ENCODE data around the gene BCAS3. TPM values are rescaled to one million over a fixed set of nuclear protein-coding genes. Genes with fewer than 3 reads are reported as not detected.
"Not testable (repeated sequence)": the region's sequence is repeated elsewhere in the genome, so short reads cannot be mapped to it uniquely, and the experiment has no call there.

BCAS3 gene
- total RNA-seq, 1 donor from 2014 or later, result 9.5 TPM

DNA sequence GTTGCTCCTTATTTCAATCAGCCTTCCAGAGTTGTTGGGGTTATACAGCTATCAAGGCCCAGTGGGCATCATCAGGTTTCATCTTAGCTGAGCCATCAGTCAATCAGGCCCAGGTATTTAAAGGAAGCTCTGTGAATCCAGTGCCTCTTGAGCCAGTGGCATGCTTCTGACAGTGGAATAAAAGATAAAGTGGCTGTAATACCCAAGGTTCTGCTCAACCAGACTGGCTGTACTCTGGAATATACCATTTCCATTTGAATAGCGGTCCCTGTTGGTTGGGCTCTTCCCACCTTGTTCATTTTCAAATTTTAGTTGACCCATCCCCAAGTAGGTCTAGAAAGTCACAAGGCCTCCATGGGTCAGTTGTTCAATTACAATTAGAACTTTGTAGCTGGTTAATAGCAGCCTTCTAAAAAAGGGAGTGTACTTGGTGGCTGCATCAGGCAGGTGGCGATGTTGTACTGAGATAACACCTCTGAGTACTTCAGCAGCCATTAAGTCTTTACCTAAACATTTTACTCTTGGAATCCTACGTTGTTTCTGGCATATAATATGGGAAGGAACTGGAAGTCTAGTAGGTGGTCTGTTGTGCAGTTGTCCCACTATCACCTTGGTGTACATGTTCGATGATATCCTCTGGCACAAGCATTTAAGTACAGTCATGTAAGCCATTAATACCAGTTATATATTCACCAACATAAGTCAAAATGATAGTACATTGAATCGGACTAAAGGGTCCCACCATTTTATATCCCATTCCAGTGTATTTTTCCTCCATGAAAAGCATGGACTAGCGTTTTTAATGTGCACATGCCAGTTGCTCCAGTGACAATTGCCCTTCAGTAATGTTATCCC is 294.1 kb downstream of the BCAS3 start:
- Mint-ChIP-seq H3K9me3 (peaks cover 5% of the 10 kb centered on the region), H3K4me3 (no peak overlapping the region), H3K27ac (no peak overlapping the region), H3K27me3 (peaks cover 10% of the 10 kb centered on the region), H3K36me3 (ENCODE audit: low read depth) (no peaks in the 10 kb centered on the region), H3K4me1 (no peaks in the 10 kb centered on the region)
- peak; percentile 79 for DNase-seq
- intact Hi-C loops (cut with micrococcal nuclease), result loop anchor here (5.0 kb wide), 1 partner anchor 421 kb away; no protein-coding TSS in a partner anchor

DNA sequence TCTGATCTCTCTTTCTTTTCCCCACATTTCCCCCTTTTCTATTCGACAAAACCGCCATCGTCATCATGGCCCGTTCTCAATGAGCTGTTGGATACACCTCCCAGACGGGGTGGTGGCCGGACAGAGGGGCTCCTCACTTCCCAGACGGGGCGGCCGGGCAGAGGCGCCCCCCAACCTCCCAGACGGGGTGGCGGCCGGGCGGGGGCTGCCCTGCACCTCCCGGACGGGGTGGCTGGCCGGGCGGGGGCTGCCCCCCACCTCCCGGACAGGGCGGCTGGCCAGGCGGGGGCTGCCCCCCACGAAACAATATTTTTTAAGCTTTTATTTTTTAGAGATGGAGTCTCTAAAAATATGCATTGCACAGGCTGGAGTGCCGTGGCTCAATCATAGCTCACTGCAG is 299.2 kb downstream of the BCAS3 start:
- intact Hi-C loops (cut with micrococcal nuclease); H3K9me3 Mint-ChIP-seq; H3K36me3 Mint-ChIP-seq (ENCODE audit: low read depth); H3K4me3 Mint-ChIP-seq; H3K27ac Mint-ChIP-seq; DNase-seq; H3K27me3 Mint-ChIP-seq; H3K4me1 Mint-ChIP-seq: not testable (repeated sequence)

DNA sequence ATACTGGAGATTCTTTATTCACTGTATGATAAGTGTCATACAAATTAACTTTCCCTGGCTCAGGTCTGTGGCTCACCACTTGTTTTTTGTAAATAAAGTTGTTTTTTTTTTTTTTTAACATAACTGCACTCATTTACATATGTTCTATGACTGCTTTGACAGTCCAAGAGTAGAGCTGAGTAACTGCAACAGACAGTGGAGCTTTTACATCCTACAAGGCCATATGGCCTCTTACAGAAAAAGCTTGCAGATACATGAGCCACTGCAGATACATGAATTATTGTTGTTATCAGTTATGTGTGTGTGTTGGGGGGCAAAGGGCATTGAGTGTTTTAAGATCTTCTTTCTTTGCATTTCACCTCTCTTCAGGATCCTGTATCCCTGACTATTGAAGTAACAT is 311.7 kb downstream of the BCAS3 start:
- no peaks in the 10 kb centered on the region for H3K9me3 Mint-ChIP-seq
- peaks cover 6% of the 10 kb centered on the region for H3K27me3 Mint-ChIP-seq
- intact Hi-C loops (cut with micrococcal nuclease), result no loop called here
- H3K4me3 Mint-ChIP-seq, result no peak overlapping the region
- H3K27ac Mint-ChIP-seq, result no peak overlapping the region
- no peak for DNase-seq
- H3K36me3 Mint-ChIP-seq (ENCODE audit: low read depth), result no peaks in the 10 kb centered on the region
- no peaks in the 10 kb centered on the region for H3K4me1 Mint-ChIP-seq

DNA sequence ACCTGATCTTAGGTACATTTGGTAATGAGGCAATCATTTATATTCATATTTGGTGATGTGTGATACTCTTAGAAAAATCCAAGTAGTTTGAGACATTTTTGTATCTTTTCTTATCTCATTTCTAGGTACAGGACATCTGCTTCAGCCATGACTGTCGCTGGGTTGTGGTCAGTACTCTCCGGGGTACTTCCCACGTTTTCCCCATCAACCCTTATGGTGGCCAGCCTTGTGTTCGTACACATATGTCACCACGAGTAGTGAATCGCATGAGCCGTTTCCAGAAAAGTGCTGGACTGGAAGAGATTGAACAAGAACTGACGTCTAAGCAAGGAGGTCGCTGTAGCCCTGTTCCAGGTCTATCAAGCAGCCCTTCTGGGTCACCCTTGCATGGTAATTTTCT is 312.2 kb downstream of the BCAS3 start:
- Mint-ChIP-seq H3K27ac (no peak overlapping the region), H3K4me1 (no peaks in the 10 kb centered on the region), H3K27me3 (peaks cover 6% of the 10 kb centered on the region), H3K9me3 (no peaks in the 10 kb centered on the region), H3K36me3 (ENCODE audit: low read depth) (no peaks in the 10 kb centered on the region), H3K4me3 (no peak overlapping the region)
- intact Hi-C loops (cut with micrococcal nuclease), result no loop called here
- DNase-seq, result no peak

DNA sequence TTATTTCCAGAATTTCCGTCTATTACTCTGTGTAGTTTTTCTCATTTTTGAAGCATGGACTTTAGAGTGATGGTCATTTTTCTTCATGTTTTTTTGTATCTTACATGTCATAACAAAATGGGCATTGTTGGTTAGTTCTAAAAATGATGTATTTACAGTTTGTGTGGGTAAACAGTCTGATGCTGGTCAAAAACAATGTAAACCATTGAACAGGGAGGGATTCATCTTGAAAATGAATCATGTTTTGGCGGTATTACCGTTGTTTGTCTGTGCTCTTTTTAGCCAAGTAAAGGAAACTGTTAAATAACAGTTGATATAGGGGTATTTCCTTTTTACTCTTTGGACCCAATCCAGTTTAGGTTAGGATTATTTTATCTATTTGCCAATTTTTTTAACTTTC is 315.8 kb downstream of the BCAS3 start:
- no peak for DNase-seq
- H3K27me3 Mint-ChIP-seq, result peaks cover under 1% of the 10 kb centered on the region
- no peaks in the 10 kb centered on the region for H3K4me1 Mint-ChIP-seq
- intact Hi-C loops (cut with micrococcal nuclease), result no loop called here
- no peaks in the 10 kb centered on the region for H3K36me3 Mint-ChIP-seq (ENCODE audit: low read depth)
- H3K4me3 Mint-ChIP-seq, result no peak overlapping the region
- no peak overlapping the region for H3K27ac Mint-ChIP-seq
- no peaks in the 10 kb centered on the region for H3K9me3 Mint-ChIP-seq

DNA sequence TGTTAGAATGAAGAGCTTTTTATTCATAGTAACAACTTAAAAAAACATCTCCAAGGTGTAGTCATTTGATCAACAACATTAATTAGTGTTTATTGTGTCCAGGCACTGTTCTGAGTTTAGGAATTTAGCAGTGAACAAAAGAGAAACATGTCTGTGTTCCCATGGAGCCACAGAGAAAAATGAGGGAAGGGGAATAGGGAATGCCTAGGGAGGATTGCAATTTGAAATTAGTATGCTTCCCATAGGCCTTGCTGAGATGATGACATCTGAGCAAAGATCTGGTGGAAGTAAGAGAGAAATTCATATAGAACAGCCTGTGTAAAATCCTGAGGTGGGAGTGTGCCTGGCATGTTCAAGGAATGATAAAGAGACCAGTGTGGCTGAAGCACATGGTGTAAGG is 318.0 kb downstream of the BCAS3 start:
- H3K4me1 Mint-ChIP-seq, result no peaks in the 10 kb centered on the region
- no peaks in the 10 kb centered on the region for H3K9me3 Mint-ChIP-seq
- no peak for DNase-seq
- intact Hi-C loops (cut with micrococcal nuclease), result no loop called here
- no peak overlapping the region for H3K27ac Mint-ChIP-seq
- H3K36me3 Mint-ChIP-seq (ENCODE audit: low read depth), result no peaks in the 10 kb centered on the region
- peaks cover 12% of the 10 kb centered on the region for H3K27me3 Mint-ChIP-seq
- no peak overlapping the region for H3K4me3 Mint-ChIP-seq

DNA sequence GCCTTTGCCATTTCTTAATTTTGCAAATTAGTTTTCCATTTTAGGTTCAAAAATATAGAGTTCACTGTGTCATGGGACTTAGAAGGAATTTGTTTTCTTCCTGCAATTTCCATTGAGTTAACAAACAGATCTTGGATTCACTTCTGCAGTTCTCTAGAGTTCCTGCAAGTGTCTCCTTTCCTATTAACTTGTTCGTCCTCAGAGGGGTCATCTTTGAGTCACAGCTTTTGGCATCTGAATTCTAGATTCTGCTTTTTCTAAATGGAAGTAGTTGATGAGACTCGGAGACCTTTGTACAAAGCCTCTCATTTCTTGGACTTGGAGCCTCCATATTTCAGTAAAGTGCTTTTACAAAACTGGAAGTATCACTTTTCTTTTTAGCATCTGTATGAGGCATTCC is 323.3 kb downstream of the BCAS3 start:
- Mint-ChIP-seq H3K4me1 (no peaks in the 10 kb centered on the region), H3K9me3 (no peaks in the 10 kb centered on the region), H3K27me3 (peaks cover 21% of the 10 kb centered on the region), H3K36me3 (ENCODE audit: low read depth) (no peaks in the 10 kb centered on the region), H3K4me3 (no peak overlapping the region), H3K27ac (no peak overlapping the region)
- no peak for DNase-seq
- intact Hi-C loops (cut with micrococcal nuclease), result no loop called here

DNA sequence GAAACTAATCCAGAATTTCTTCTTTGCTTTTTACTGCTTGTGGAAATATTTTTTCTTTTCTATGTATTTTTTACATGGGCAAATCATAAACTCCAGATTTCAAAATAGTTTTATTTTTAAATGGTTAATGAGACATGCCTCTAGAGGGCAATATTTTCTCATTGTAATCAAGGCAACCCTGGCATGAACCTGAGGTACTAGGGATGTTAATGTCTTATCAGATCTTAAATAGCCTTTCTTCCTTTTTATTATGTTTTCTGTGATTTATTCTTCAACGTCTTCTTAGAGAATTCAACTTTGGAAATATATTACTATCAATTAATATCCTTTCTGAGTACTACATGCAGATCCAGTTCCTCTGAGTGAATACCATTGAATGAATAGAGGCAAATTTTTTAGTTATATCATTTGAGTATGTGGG is 324.7 kb downstream of the BCAS3 start:
- Mint-ChIP-seq H3K9me3 (no peaks in the 10 kb centered on the region), H3K4me1 (no peaks in the 10 kb centered on the region), H3K4me3 (no peak overlapping the region), H3K36me3 (ENCODE audit: low read depth) (no peaks in the 10 kb centered on the region), H3K27ac (no peak overlapping the region), H3K27me3 (peaks cover 25% of the 10 kb centered on the region)
- DNase-seq, result no peak
- intact Hi-C loops (cut with micrococcal nuclease), result loop anchor here (2.0 kb wide), 1 partner anchor 390 kb away; no protein-coding TSS in a partner anchor

DNA sequence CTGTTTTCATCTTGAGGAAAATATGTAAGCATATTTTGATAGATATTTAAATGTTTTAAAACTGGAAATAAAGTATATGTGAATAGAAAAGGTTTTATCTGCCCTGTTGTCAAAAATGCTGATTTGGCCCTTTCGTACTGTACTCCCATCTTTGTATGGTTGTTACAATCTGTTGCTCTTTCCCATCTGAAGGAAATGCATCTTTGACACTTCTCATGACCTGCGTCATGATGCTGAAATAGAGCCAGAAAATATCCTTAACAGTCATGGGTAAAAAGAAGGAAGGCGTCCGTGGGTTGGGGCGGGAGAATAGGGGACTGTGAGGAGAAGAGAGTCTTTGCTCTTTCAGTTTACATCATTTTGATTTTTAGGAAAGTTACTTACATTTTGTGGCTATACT is 327.7 kb downstream of the BCAS3 start:
- H3K4me1 Mint-ChIP-seq, result no peaks in the 10 kb centered on the region
- intact Hi-C loops (cut with micrococcal nuclease), result no loop called here
- peaks cover 21% of the 10 kb centered on the region for H3K27me3 Mint-ChIP-seq
- DNase-seq, result no peak
- no peaks in the 10 kb centered on the region for H3K36me3 Mint-ChIP-seq (ENCODE audit: low read depth)
- no peaks in the 10 kb centered on the region for H3K9me3 Mint-ChIP-seq
- no peak overlapping the region for H3K27ac Mint-ChIP-seq
- no peak overlapping the region for H3K4me3 Mint-ChIP-seq

DNA sequence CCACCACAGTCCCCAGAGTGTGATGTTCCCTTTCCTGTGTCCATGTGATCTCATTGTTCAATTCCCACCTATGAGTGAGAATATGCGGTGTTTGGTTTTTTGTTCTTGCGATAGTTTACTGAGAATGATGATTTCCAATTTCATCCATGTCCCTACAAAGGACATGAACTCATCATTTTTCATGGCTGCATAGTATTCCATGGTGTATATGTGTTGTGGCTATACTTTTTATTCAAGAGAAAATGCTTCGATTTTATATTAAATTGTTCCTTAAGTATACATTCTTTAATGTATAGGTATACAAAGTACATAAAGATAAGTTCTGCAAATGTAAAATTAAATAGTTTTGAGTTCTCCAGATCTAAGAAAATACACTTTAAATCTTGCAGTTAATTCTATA is 328.3 kb downstream of the BCAS3 start:
- intact Hi-C loops (cut with micrococcal nuclease); DNase-seq; H3K9me3 Mint-ChIP-seq: not testable (repeated sequence)

DNA sequence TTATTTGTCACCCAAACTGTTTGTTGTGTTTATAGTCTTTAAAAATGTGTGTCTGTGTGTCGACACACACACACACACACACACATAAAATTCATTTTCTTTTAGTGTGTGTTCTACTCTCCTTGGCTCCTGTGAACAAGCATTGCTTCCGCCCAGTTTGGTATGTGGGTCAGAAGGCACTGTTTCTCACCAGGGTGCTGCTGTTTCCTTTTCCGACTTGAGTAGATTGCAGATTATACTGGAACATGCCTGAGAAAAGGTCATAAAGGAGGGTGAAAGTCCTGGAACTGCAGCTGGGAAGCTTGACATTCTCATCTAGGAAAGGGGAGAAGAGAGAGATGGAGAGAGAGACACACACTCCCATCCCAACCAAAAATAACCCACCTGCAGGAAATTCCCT is 330.3 kb downstream of the BCAS3 start:
- Mint-ChIP-seq H3K4me3 (no peak overlapping the region), H3K9me3 (no peaks in the 10 kb centered on the region), H3K4me1 (no peaks in the 10 kb centered on the region), H3K36me3 (ENCODE audit: low read depth) (no peaks in the 10 kb centered on the region), H3K27me3 (peaks cover 24% of the 10 kb centered on the region), H3K27ac (no peak overlapping the region)
- DNase-seq, result no peak
- intact Hi-C loops (cut with micrococcal nuclease), result no loop called here

More for the DNA sequence above, 328.3 kb downstream of the BCAS3 start:
- not testable (repeated sequence) for H3K27ac Mint-ChIP-seq; H3K36me3 Mint-ChIP-seq (ENCODE audit: low read depth); H3K4me1 Mint-ChIP-seq; H3K4me3 Mint-ChIP-seq
- peaks cover 21% of the 10 kb centered on the region for H3K27me3 Mint-ChIP-seq

DNA sequence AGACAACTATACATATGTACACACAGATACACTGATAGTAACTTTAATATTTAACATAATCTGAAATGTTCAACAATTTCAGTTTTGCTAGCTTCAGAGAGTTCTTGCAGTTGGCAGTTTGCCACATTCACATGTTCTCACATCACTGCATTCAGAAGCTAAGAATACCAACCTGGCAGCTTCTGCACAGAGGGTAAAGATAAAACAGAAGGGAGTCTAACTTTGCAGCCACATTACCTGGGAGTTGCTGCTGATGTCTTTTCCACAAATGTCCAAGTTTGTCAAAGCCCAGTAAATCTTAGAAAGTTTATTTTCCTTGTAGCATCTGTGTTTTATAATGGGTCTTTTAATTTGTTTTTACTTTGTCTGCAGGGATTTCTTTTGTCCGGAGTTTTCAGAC is 332.0 kb downstream of the BCAS3 start:
- H3K4me1 Mint-ChIP-seq, result no peaks in the 10 kb centered on the region
- no peak for DNase-seq
- no peaks in the 10 kb centered on the region for H3K36me3 Mint-ChIP-seq (ENCODE audit: low read depth)
- H3K27me3 Mint-ChIP-seq, result peaks cover 18% of the 10 kb centered on the region
- intact Hi-C loops (cut with micrococcal nuclease), result no loop called here
- H3K9me3 Mint-ChIP-seq, result no peaks in the 10 kb centered on the region
- no peak overlapping the region for H3K4me3 Mint-ChIP-seq
- no peak overlapping the region for H3K27ac Mint-ChIP-seq

DNA sequence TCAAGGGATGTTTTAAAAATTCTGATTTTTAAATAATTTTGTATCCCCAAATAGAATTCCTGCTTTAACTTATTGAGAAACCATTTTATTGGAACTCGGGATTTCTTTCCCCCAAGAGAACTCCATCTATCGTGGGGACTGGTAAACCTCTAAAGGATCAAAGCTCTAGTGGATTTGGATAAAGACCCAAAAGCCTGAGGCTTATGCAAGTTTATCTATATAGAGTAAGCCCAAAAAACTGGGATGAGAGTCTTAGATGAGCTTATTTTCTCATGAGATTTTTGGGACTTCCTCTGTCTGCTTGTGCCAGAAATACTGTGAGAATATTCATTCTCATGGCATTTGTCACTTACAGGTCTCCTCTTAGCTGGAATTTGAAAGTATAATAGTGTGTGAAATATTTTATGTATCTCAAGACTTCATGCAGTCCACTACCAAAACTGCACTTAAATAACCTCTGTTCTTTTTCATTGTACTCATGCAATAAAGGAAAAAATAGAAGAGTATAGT is 333.1 kb downstream of the BCAS3 start:
- H3K4me1 Mint-ChIP-seq, result no peaks in the 10 kb centered on the region
- no peak overlapping the region for H3K27ac Mint-ChIP-seq
- H3K36me3 Mint-ChIP-seq (ENCODE audit: low read depth), result no peaks in the 10 kb centered on the region
- H3K27me3 Mint-ChIP-seq, result peaks cover 16% of the 10 kb centered on the region
- H3K9me3 Mint-ChIP-seq, result no peaks in the 10 kb centered on the region
- intact Hi-C loops (cut with micrococcal nuclease), result no loop called here
- no peak for DNase-seq
- no peak overlapping the region for H3K4me3 Mint-ChIP-seq

DNA sequence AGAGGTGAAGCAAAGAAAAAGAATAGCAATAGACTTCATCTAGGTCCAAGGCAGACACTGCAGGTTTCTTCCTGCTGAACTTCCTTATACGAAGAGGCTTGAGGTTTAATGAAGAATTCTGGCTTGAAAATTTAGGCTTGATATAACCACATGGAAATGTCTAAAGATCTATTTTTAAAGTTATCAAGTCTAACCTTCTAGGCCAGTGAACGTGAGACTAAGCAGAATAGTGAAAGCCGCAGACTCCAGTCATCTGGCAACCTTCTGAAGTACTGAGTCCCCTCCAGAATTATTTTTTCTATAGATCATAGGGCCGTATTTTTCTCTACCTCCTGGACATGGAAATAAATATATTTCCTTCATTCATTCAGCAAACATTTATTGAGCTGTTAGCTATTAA is 333.6 kb downstream of the BCAS3 start:
- intact Hi-C loops (cut with micrococcal nuclease), result no loop called here
- no peaks in the 10 kb centered on the region for H3K36me3 Mint-ChIP-seq (ENCODE audit: low read depth)
- no peaks in the 10 kb centered on the region for H3K4me1 Mint-ChIP-seq

DNA sequence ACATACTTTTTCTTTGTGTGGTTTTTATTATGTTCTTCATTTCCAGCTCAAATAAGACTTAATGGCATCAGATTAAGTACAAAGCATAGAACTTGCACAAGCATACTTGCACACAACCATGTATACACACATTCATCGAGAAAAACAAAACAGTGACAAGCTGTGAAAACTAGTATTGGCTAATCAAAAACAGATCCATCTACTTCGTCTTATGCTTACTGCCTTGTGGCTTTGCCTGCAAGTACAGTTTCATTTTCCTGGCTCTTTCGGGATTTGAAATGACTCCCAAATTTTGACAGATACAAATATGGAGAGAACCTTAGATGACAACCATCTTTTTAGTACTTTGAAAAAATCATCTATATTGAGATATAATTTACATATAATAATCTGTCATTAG is 338.3 kb downstream of the BCAS3 start:
- H3K36me3 Mint-ChIP-seq (ENCODE audit: low read depth), result no peaks in the 10 kb centered on the region
- H3K9me3 Mint-ChIP-seq, result no peaks in the 10 kb centered on the region
- no peak for DNase-seq
- H3K4me3 Mint-ChIP-seq, result no peak overlapping the region
- peaks cover 1% of the 10 kb centered on the region for H3K4me1 Mint-ChIP-seq
- no peak overlapping the region for H3K27ac Mint-ChIP-seq
- H3K27me3 Mint-ChIP-seq, result peaks cover 4% of the 10 kb centered on the region
- intact Hi-C loops (cut with micrococcal nuclease), result no loop called here

More for the DNA sequence above, 333.6 kb downstream of the BCAS3 start:
- H3K27ac Mint-ChIP-seq, result no peak overlapping the region
- H3K9me3 Mint-ChIP-seq, result no peaks in the 10 kb centered on the region
- peaks cover 16% of the 10 kb centered on the region for H3K27me3 Mint-ChIP-seq
- DNase-seq, result no peak
- no peak overlapping the region for H3K4me3 Mint-ChIP-seq
